Lung (tissue), 12 donors: ENCODE results near the gene FAM174C. TPM values are rescaled to one million over a fixed set of nuclear protein-coding genes. Genes with fewer than 3 reads are reported as not detected.

Experiments used
- ATAC-seq: fragments of 200-7000 bp; cut with Tn5 transposase; one replicate; pipeline ENCODE4 v1.9.1; 2020; ENCODE audit warnings: moderate number of reproducible peaks; ENCODE audit not compliant: insufficient read depth, low FRiP score
- DNase-seq, 3 donors: peaks; one replicate each; pipeline ENCODE4 v3.0.0-alpha.2; 2013 to 2017
- H3K27ac ChIP-seq, 2 donors: one replicate each; pipeline ENCODE4 v1.5.1; 2013; ENCODE audit warnings: mild to moderate bottlenecking in 2 of 2, moderate library complexity in 2 of 2, control low read depth in 1 of 2, inconsistent platforms in 1 of 2, low read depth in 1 of 2, low read length in 1 of 2
- H3K27me3 ChIP-seq, 3 donors: one replicate each; pipeline ENCODE4 v1.5.1; 2013; ENCODE audit warnings: low read length in 2 of 3; ENCODE audit not compliant: control insufficient read depth in 3 of 3, insufficient read depth in 3 of 3
- H3K36me3 ChIP-seq, 4 donors: one replicate each; pipeline ENCODE4 v1.5.1; 2013; ENCODE audit warnings: low read length in 4 of 4, mild to moderate bottlenecking in 1 of 4, moderate library complexity in 1 of 4; ENCODE audit not compliant: control insufficient read depth in 4 of 4, insufficient read depth in 4 of 4
- H3K4me1 ChIP-seq, 5 donors: one replicate each; pipeline ENCODE4 v1.5.1; 2013; ENCODE audit warnings: low read length in 5 of 5, mild to moderate bottlenecking in 2 of 5, moderate library complexity in 1 of 5; ENCODE audit not compliant: control insufficient read depth in 5 of 5, insufficient read depth in 5 of 5
- H3K4me3 ChIP-seq: one replicate; pipeline ENCODE4 v1.5.1; 2013; ENCODE audit warnings: mild to moderate bottlenecking, control low read depth, moderate library complexity
- H3K9ac ChIP-seq, 2 donors: one replicate each; pipeline ENCODE4 v1.5.1; 2013; ENCODE audit warnings: low read length in 2 of 2, control low read depth in 1 of 2; ENCODE audit not compliant: insufficient read depth in 1 of 2
- H3K9me3 ChIP-seq, 4 donors: one replicate each; pipeline ENCODE4 v1.5.1; 2013; ENCODE audit warnings: low read length in 3 of 4, mild to moderate bottlenecking in 1 of 4, moderate library complexity in 1 of 4; ENCODE audit not compliant: control insufficient read depth in 4 of 4, insufficient read depth in 3 of 4
- WGBS, 2 donors: extraction: QIAGEN DNeasy Blood & Tissue Kit; methylation state at CpG; one replicate each; pipeline ENCODE4 v1.1.7; 2013; 5-methylcytosine and 5-hydroxymethylcytosine counted together
- polyA plus RNA-seq, 2 donors: library from polyadenylated mRNA; stranded (reverse); fragments of 200-250 nt; gene quantifications; one replicate each; pipeline ENCODE4 v1.2.1, GENCODE V29; 2013
- total RNA-seq, 2 donors: library from RNA; depleted of rRNA in 1 of 2; stranded (reverse); fragments of >200 nt in 1 of 2; gene quantifications; one replicate each; pipeline ENCODE4 v1.2.1, GENCODE V29; 2014 to 2021
- TF ChIP-seq, protein P1 (sequence below): IDR thresholded peaks from 2 replicates; pipeline ENCODE4 v1.5.1; 2012; ENCODE audit warnings: mild to moderate bottlenecking; ENCODE audit errors: control extremely low read depth, extremely low read depth
- donor health status: control.
- donor health status: control.
- donor health status: Bipolar disorder and iron deficiency.
- donor health status: healthy.
- donor health status: DM: yes; HTN: yes; CAD: no.

Gene FAM174C
- total and polyA plus RNA-seq, 4 donors: 17.5 to 89.3 (median 69.4) TPM

DNA sequence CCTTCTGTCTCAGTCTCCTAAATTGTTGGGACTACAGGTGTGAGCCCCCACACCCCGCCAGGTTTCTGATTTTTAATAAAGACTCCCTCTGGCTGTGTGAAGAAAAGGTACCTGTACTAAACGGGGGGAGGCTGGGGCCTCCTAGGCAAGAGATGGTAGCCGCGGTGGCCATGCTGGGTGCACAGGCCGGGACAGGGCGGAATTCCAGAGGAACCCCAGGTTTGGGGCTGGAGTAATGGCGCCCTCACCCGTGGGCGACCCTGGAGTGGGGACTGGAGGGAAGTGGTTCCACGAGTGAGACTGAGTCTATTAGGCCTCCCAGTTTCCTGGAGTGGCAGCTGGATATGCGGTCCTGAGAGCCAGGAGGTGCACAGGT, 35.9 kb upstream of the FAM174C start:
- no peak for DNase-seq
- TF ChIP-seq, protein P1, sequence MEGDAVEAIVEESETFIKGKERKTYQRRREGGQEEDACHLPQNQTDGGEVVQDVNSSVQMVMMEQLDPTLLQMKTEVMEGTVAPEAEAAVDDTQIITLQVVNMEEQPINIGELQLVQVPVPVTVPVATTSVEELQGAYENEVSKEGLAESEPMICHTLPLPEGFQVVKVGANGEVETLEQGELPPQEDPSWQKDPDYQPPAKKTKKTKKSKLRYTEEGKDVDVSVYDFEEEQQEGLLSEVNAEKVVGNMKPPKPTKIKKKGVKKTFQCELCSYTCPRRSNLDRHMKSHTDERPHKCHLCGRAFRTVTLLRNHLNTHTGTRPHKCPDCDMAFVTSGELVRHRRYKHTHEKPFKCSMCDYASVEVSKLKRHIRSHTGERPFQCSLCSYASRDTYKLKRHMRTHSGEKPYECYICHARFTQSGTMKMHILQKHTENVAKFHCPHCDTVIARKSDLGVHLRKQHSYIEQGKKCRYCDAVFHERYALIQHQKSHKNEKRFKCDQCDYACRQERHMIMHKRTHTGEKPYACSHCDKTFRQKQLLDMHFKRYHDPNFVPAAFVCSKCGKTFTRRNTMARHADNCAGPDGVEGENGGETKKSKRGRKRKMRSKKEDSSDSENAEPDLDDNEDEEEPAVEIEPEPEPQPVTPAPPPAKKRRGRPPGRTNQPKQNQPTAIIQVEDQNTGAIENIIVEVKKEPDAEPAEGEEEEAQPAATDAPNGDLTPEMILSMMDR: no peak
- Histone ChIP-seq H3K4me3 (no peak overlapping the region), H3K27me3 (no peaks in the 10 kb centered on the region), H3K9ac (no peak overlapping the region), H3K9me3 (no peaks in the 10 kb centered on the region), H3K27ac (peak overlapping the region in 1 of 2 donors; percentile 80), H3K4me1 (peaks cover 0 to 37% (median 15%) of the 10 kb centered on the region in 5 donors), H3K36me3 (peaks cover 0 to 4% (median 0%) of the 10 kb centered on the region in 4 donors)
- 79 to 81% methylated on average over 11 of the region's 11 CpGs for WGBS, 2 donors
- no peak for ATAC-seq

DNA sequence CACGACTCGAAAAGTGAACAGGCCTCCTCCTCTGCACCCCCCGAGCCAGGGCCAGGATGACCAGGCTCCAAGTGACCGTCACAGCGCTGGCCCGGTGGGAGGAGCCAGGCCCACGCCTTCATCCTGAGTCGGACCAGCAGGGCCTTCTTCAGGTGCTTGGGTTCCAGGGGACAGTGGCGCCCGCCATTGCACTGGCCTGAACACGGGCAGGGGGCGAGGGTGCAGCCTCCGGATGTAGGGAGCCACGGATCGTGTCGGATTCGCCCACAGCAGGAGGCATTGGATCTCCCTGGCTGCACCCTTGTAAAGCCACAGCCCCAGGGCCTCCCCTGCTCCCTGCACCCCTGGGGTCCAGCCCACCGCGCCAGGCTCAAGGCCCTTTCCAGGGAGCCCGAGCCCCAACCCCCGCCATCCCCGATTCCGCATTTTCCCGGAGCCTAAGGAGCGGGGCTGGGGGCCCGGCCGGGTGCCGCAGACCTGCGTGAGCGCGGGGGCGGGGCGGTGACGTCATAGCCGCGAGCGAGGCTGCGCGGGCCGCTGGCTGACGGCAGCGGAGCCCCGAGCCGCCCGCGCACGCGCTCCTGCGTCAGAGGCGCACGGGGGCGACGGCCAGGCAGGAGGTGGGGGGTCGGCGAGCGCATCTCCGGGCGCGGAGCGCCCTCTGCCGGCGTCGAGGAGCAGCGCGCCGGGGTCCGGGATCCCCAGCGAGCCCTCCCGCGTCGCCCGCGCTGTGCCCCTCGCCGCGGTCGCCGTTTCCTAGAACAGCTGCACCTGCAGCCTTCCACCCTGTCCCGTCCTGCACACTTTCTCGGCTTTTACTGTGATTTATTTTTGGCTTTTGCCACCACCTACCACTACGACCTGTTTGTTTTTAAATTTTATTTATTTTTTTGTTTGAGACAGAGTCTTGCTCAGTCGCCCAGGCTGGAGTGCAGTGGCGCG, 35.3 kb upstream of the FAM174C start:
- peaks cover 0 to 43% (median 22%) of the 10 kb centered on the region in 5 donors for H3K4me1 ChIP-seq
- WGBS, 2 donors: 11 to 14% methylated on average over 64 to 84 of the region's 84 CpGs

DNA sequence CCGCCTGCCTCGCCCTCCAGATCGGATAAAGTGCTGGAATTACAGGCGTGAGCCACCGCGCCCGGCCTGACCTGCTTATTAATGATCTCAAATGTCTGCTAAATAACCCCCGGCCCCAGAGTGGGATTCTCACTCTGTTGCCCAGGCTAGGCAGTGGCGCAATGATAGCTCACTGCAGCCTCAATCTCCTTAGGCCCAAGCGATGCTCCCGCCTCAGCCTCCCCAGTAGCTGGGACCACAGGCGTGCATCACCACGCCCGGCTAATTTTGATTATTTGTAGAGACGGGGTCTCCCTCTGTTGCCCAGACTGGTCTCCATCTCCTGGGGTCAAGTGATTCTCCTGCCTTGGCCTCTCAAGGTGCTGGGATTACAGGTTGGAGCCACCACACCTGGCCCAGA, 34.4 kb upstream of the FAM174C start:
- H3K27ac ChIP-seq: no peak overlapping the region
- no peak for ATAC-seq

More for the DNA sequence above, 35.3 kb upstream of the FAM174C start:
- Histone ChIP-seq H3K27me3 (no peaks in the 10 kb centered on the region), H3K9me3 (no peaks in the 10 kb centered on the region), H3K27ac (peak overlapping the region; percentile 70 to 80), H3K9ac (no peak overlapping the region), H3K4me3 (no peak overlapping the region), H3K36me3 (peaks cover 0 to 4% (median 0%) of the 10 kb centered on the region in 4 donors)
- DNase-seq (peak; percentile 90 to 95 (median 92)), ATAC-seq (no peak)
- TF ChIP-seq, protein P1: peak; percentile 79

More for the DNA sequence above, 34.4 kb upstream of the FAM174C start:
- 59 to 61% methylated on average over 15 of the region's 15 CpGs for WGBS, 2 donors
- Histone ChIP-seq H3K27me3 (no peaks in the 10 kb centered on the region), H3K4me3 (no peak overlapping the region), H3K4me1 (peaks cover 0 to 47% (median 24%) of the 10 kb centered on the region in 5 donors), H3K9ac (no peak overlapping the region), H3K9me3 (no peaks in the 10 kb centered on the region), H3K36me3 (peaks cover 0 to 4% (median 0%) of the 10 kb centered on the region in 4 donors)
- peak in 1 of 3 donors; percentile 11 for DNase-seq
- TF ChIP-seq, protein P1: no peak
